NCI-H2107 treated with DMSO at 0.1 percent for 48 hours (cell line): ENCODE measurements around the gene NID1.
"Not testable (repeated sequence)": the region's sequence is repeated elsewhere in the genome, so short reads cannot be mapped to it uniquely, and the experiment has no call there.

Experiments
- DNase-seq: peaks from one replicate; lab custom pipeline; 2025; ENCODE audit not compliant: unreplicated experiment; lab: John Stamatoyannopoulos, UW

The NID1 gene

GRCh38 chr1:236096660-236097482 is 32.0 kb upstream of the NID1 start:
- not testable (repeated sequence) for DNase-seq

- no peak for DNase-seq
Observed at GRCh38 chr1:236095705-236096520, 31.0 kb upstream of the NID1 start.

- no peak for DNase-seq
Observed at GRCh38 chr1:236092899-236093298, 28.0 kb upstream of the NID1 start.

GRCh38 chr1:236091933-236092318 is 27.0 kb upstream of the NID1 start:
- no peak for DNase-seq

GRCh38 chr1:236090741-236091147 is 25.9 kb upstream of the NID1 start:
- DNase-seq: peak; percentile 26

- no peak for DNase-seq
Observed at GRCh38 chr1:236089046-236089773, 24.3 kb upstream of the NID1 start.

- no peak for DNase-seq
Observed at GRCh38 chr1:236086537-236086936, 21.6 kb upstream of the NID1 start.

GRCh38 chr1:236085545-236086159 is 20.8 kb upstream of the NID1 start:
- DNase-seq: no peak

- DNase-seq: no peak
Observed at GRCh38 chr1:236084386-236084730, 19.5 kb upstream of the NID1 start.

GRCh38 chr1:236083650-236084385 is 18.9 kb upstream of the NID1 start:
- DNase-seq: no peak

GRCh38 chr1:236082526-236082925 is 17.6 kb upstream of the NID1 start:
- DNase-seq: no peak

- DNase-seq: no peak
Observed at GRCh38 chr1:236081546-236082227, 16.8 kb upstream of the NID1 start.

GRCh38 chr1:236079703-236080102 is 14.8 kb upstream of the NID1 start:
- peak; percentile 50 for DNase-seq

- no peak for DNase-seq
Observed at GRCh38 chr1:236078993-236079392, 14.1 kb upstream of the NID1 start.

GRCh38 chr1:236078077-236078476 is 13.2 kb upstream of the NID1 start:
- DNase-seq: not testable (repeated sequence)

GRCh38 chr1:236075848-236076247 is 11.0 kb upstream of the NID1 start:
- DNase-seq: no peak

GRCh38 chr1:236073307-236073897 is 8.5 kb upstream of the NID1 start:
- no peak for DNase-seq

- no peak for DNase-seq
Observed at GRCh38 chr1:236072001-236072400, 7.1 kb upstream of the NID1 start.

- DNase-seq: no peak
Observed at GRCh38 chr1:236070753-236071152, 5.9 kb upstream of the NID1 start.

- DNase-seq: no peak
Observed at GRCh38 chr1:236069796-236070195, 4.9 kb upstream of the NID1 start.
